GM12878 (cell line): ENCODE measurements around the gene TSPAN5. TPM values are rescaled to one million over a fixed set of nuclear protein-coding genes. Genes with fewer than 3 reads are reported as not detected.

Experiments used
- ATAC-seq: fragments of 200-7000 bp; cut with Tn5 transposase; 3 replicates; pipeline ENCODE4 v1.9.1; 2020; ENCODE audit warnings: mild to moderate bottlenecking, moderate library complexity
- BruUV-seq: library from RNA; stranded (reverse); fragments of 400-500 nt; replicated peaks from 2 replicates; lab custom pipeline; 2021; lab: Mats Ljungman, UMichigan
- CTCF ChIA-PET: fragments of 300-600 bp; sonication (Branson Sonifier 250); formaldehyde crosslinking; extraction: SDS; loops from one replicate; lab custom pipeline; 2021; ENCODE audit warnings: inconsistent platforms; lab: Yijun Ruan, JAX
- POLR2A ChIA-PET: fragments of 350-600 bp; formaldehyde crosslinking; extraction: SDS; loops from one replicate; lab custom pipeline; 2021; ENCODE audit warnings: inconsistent platforms; lab: Charles Lee
- RAD21 ChIA-PET: fragments of 300-600 bp; sonication (Branson Sonifier 250); formaldehyde crosslinking; loops from one replicate; lab custom pipeline; 2023; ENCODE audit warnings: antibody characterized with exemption; ENCODE audit not compliant: unreplicated experiment; lab: Charles Lee
- SMC1A ChIA-PET: fragments of 300-600 bp; sonication (Branson Sonifier 250); formaldehyde crosslinking; loops from one replicate; lab custom pipeline; 2023; ENCODE audit not compliant: unreplicated experiment, uncharacterized antibody; lab: Charles Lee
- DNase-seq: peaks from one replicate; pipeline ENCODE4 v3.0.0-alpha.2; 2011; ENCODE audit warnings: low read depth, low spot score
- FAIRE-seq: peaks from 3 replicates; lab custom pipeline; 2011; peaks lifted over from hg19 to GRCh38; lab: Jason Lieb, UNC
- H2AFZ ChIP-seq: 2 replicates; pipeline ENCODE4 v1.6.0; 2011; ENCODE audit warnings: low read depth, low read length, control low read depth; ENCODE audit not compliant: control insufficient read depth
- H3K27ac ChIP-seq: 2 replicates; pipeline ENCODE4 v1.5.1; 2011; ENCODE audit warnings: control low read depth; ENCODE audit not compliant: control insufficient read depth, insufficient read depth
- H3K27me3 ChIP-seq, 2 experiments: replicated peaks in 1 of 2; 2 replicates each; pipeline versions ENCODE4 v1.6.0 to v1.6.1; 2011; ENCODE audit warnings: low read length in 1 of 2; ENCODE audit not compliant: control insufficient read depth in 2 of 2, insufficient read depth in 2 of 2
- H3K36me3 ChIP-seq, 2 experiments: 2 replicates each; pipeline ENCODE4 v1.5.1; 2011; ENCODE audit warnings: low read length in 1 of 2; ENCODE audit not compliant: control insufficient read depth in 2 of 2, insufficient read depth in 2 of 2
- H3K4me1 ChIP-seq: 2 replicates; pipeline ENCODE4 v1.6.1; 2011; ENCODE audit warnings: mild to moderate bottlenecking, low read length, moderate library complexity, mixed read lengths; ENCODE audit not compliant: control insufficient read depth, insufficient read depth
- H3K4me2 ChIP-seq: 2 replicates; pipeline ENCODE4 v1.6.0; 2011; ENCODE audit warnings: control low read depth; ENCODE audit not compliant: control insufficient read depth, insufficient read depth
- H3K4me3 ChIP-seq: fragments of 200-600 bp; sonication (generic); 2 replicates; pipeline ENCODE4 v1.5.1; 2016
- H3K79me2 ChIP-seq: 2 replicates; pipeline ENCODE4 v1.6.0; 2011; ENCODE audit warnings: low read length; ENCODE audit not compliant: control insufficient read depth, insufficient read depth
- H3K9ac ChIP-seq: 2 replicates; pipeline ENCODE4 v1.8.0; 2011; ENCODE audit warnings: low read length, control low read depth, mixed read lengths; ENCODE audit not compliant: control insufficient read depth, insufficient read depth
- H3K9me3 ChIP-seq: replicated peaks from 3 replicates; pipeline ENCODE4 v1.5.1; 2011; ENCODE audit warnings: mild to moderate bottlenecking, low read length; ENCODE audit not compliant: control insufficient read depth, insufficient read depth
- H4K20me1 ChIP-seq: 2 replicates; pipeline ENCODE4 v1.6.0; 2011; ENCODE audit not compliant: control insufficient read depth, insufficient read depth
- ATF3 ChIP-seq: IDR thresholded peaks from 2 replicates; pipeline ENCODE4 v1.6.1; 2011; ENCODE audit warnings: low read depth, mild to moderate bottlenecking, low read length, moderate library complexity, borderline replicate concordance; ENCODE audit errors: extremely low read depth
- BCL3 ChIP-seq: IDR thresholded peaks from 2 replicates; pipeline ENCODE4 v1.6.1; 2011; ENCODE audit warnings: borderline replicate concordance, low read depth, mild to moderate bottlenecking, moderate library complexity, low read length; ENCODE audit not compliant: insufficient read depth, poor library complexity, severe bottlenecking
- CEBPZ ChIP-seq: fragments of 150-350 bp; IDR thresholded peaks from 2 replicates; pipeline ENCODE4 v1.6.1; 2016; ENCODE audit warnings: low read depth, low read length
- DPF2 ChIP-seq: fragments of 450-650 bp; IDR thresholded peaks from 2 replicates; pipeline ENCODE4 v1.6.1; 2017; ENCODE audit warnings: mild to moderate bottlenecking
- FOS ChIP-seq: IDR thresholded peaks from 3 replicates; pipeline ENCODE4 v1.6.1; 2011; ENCODE audit warnings: borderline replicate concordance; ENCODE audit not compliant: insufficient read length; ENCODE audit errors: extremely low read depth
- HCFC1 ChIP-seq: fragments of 150-350 bp; IDR thresholded peaks from 2 replicates; pipeline ENCODE4 v1.6.1; 2014; ENCODE audit warnings: low read length
- HDAC6 ChIP-seq: fragments of 200-600 bp; sonication (generic); IDR thresholded peaks from one replicate; pipeline ENCODE4 v1.8.0; 2017; ENCODE audit warnings: antibody characterized with exemption; ENCODE audit not compliant: unreplicated experiment
- NFYA ChIP-seq: IDR thresholded peaks from 2 replicates; pipeline ENCODE4 v1.6.1; 2011; ENCODE audit warnings: low read depth, mild to moderate bottlenecking, low read length, improper control_type of control experiment, borderline replicate concordance
- PKNOX1 ChIP-seq: fragments of 450-650 bp; IDR thresholded peaks from 2 replicates; pipeline ENCODE4 v1.6.1; 2016; ENCODE audit warnings: mild to moderate bottlenecking
- POLR2AphosphoS2 ChIP-seq: IDR thresholded peaks from 2 replicates; pipeline ENCODE4 v1.6.1; 2011; ENCODE audit warnings: low read depth, mild to moderate bottlenecking, low read length, improper control_type of control experiment, moderate library complexity
- RCOR1 ChIP-seq: conservative IDR thresholded peaks from 2 replicates; pipeline ENCODE4 v1.6.1; 2012; ENCODE audit warnings: low read depth, low read length, improper control_type of control experiment
- SUPT20H ChIP-seq: IDR thresholded peaks from 2 replicates; pipeline ENCODE4 v1.6.1; 2011; ENCODE audit warnings: low read depth, mild to moderate bottlenecking, low read length, moderate library complexity, borderline replicate concordance; ENCODE audit not compliant: control insufficient read depth
- USF1 ChIP-seq: IDR thresholded peaks from 2 replicates; pipeline ENCODE4 v1.6.1; 2011; ENCODE audit warnings: borderline replicate concordance, low read depth, mild to moderate bottlenecking, moderate library complexity, mixed read lengths, low read length; ENCODE audit not compliant: insufficient read depth; ENCODE audit errors: extremely low read length
- ZBTB33 ChIP-seq: fragments of 450-650 bp; IDR thresholded peaks from 2 replicates; pipeline ENCODE4 v1.6.1; 2017; ENCODE audit warnings: mild to moderate bottlenecking
- WGBS: methylation state at CpG from one replicate; pipeline ENCODE4 v1.1.6; 2016; ENCODE audit warnings: low lambda C conversion rate; ENCODE audit not compliant: insufficient replicate concordance, insufficient coverage; ENCODE audit errors: missing lambda C conversion rate; 5-methylcytosine and 5-hydroxymethylcytosine counted together
- in situ Hi-C: fragments of 300-500 bp; cut with MboI; formaldehyde crosslinking; loops from 9 replicates; pipeline ENCODE4 v1.14.3; 2018; ENCODE audit warnings: mixed read lengths
- intact Hi-C: fragments of 100-400 bp; cut with micrococcal nuclease; formaldehyde crosslinking; loops from one replicate; pipeline ENCODE4 v1.14.2; 2022; ENCODE audit not compliant: unreplicated experiment
- polyA plus RNA-seq, 11 experiments: library from polyadenylated mRNA; depleted of rRNA in 4 of 11; unstranded in 6 of 11; stranded (reverse) in 5 of 11; fragments of >200 nt; fragmentation: Nextera tagmentation in 4 of 11; fragmentation: Illumina TruSeq in 1 of 11; extraction: Ambion mirVana in 4 of 11; extraction: Trizol in 1 of 11; gene quantifications; 1 replicate in 1 of 11; 2 replicates in 10 of 11; pipeline versions ENCODE4 v1.2.1 to v1.2.3, GENCODE V29; 2011 to 2016; ENCODE audit warnings: inconsistent platforms in 2 of 11, missing spikeins in 2 of 11, low read depth in 1 of 11
- total RNA-seq, 4 experiments: library from RNA; depleted of rRNA in 3 of 4; stranded (reverse); fragments of >200 nt in 3 of 4; fragmentation: Illumina TruSeq in 1 of 4; extraction: Trizol in 1 of 4; gene quantifications; 2 replicates each; pipeline versions ENCODE4 v1.2.1 to v1.2.3, GENCODE V29; 2013 to 2021

Gene TSPAN5
- total and polyA plus RNA-seq, 10 of the 15 experiments (the other 5 are each of a cell fraction or from before 2014, with no cell fraction given): 0.09 to 8.2 (median 0.27) TPM

- no peak for FAIRE-seq
- in situ Hi-C loops (no loop called here), intact Hi-C loops (no loop called here)
- BruUV-seq: no TSS peak
- CTCF ChIA-PET: interaction anchor here (1.2 kb wide), 1 partner anchor 8 kb away, joined by 3 read pairs; no protein-coding TSS in a partner anchor
- H4K20me1 ChIP-seq: no peaks in the 10 kb centered on the region
- no peaks in the 10 kb centered on the region for H3K36me3 ChIP-seq
- H3K4me1 ChIP-seq: no peaks in the 10 kb centered on the region
- H3K4me3 ChIP-seq: no peak overlapping the region
- H3K27me3 ChIP-seq: no peaks in the 10 kb centered on the region
- POLR2A ChIA-PET: no interaction called here
- H3K27ac ChIP-seq: no peak overlapping the region
- no peak for ATAC-seq
- H3K9ac ChIP-seq: no peak overlapping the region
- SMC1A ChIA-PET: interaction anchor here (1.0 kb wide), 1 partner anchor 55 kb away, joined by 3 read pairs; no protein-coding TSS in a partner anchor
- no peak overlapping the region for H2AFZ ChIP-seq
- no peak overlapping the region for H3K4me2 ChIP-seq
- H3K9me3 ChIP-seq: no peaks in the 10 kb centered on the region
- H3K79me2 ChIP-seq: no peaks in the 10 kb centered on the region
- DNase-seq: no peak
- RAD21 ChIA-PET: interaction anchor here (0.7 to 1.1 kb wide), 2 partner anchors 9 to 11 kb away, joined by 3 to 5 read pairs; no protein-coding TSS in a partner anchor
- WGBS: 82% methylated on average over 3 of the region's 3 CpGs
- TF ChIP-seq SUPT20H: no peak
- TF ChIP-seq FOS: no peak
- TF ChIP-seq POLR2AphosphoS2: no peak
- no peak for TF ChIP-seq HCFC1
- no peak for TF ChIP-seq PKNOX1
- TF ChIP-seq BCL3: no peak
- no peak for TF ChIP-seq HDAC6
- TF ChIP-seq DPF2: no peak
- no peak for TF ChIP-seq ZBTB33
- no peak for TF ChIP-seq NFYA
- TF ChIP-seq RCOR1: no peak
- no peak for TF ChIP-seq CEBPZ
- no peak for TF ChIP-seq USF1
- no peak for TF ChIP-seq ATF3
These were observed 19.4 kb upstream of the TSPAN5 start for GRCh38 chr4:98677799-98678198.
